ENCODE data around the gene DOCK2.

The DOCK2 gene

DNA sequence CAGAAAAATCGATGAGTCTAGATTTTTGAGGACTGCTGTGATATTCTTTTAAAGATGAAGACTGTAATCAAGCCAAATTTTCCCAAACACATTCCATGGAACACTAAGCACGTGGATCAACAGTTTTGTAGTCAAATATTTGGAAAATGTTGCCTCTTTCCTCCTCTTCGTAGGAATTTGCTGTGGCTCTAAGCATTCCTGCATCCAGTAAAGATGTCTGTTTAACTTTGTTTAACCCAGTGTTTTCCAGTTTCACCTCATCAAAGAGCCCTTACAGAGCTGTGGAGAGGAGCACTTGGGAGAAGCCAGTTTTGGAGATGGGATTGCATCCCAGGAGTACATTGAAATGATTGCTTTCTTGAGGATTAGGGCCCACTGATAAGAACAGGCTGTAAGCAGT lies 284.3 kb downstream of the DOCK2 start:
- Histone ChIP-seq H3K27me3 (ENCODE audit: control insufficient read depth, insufficient read depth, low read length) (peaks cover 2% of the 10 kb centered on the region), H3K9ac (ENCODE audit: low read length) (no peak overlapping the region), H3K4me1 (ENCODE audit: control insufficient read depth, insufficient read depth, low read length) (no peaks in the 10 kb centered on the region), H3K36me3 (ENCODE audit: control insufficient read depth, insufficient read depth, low read length) (no peaks in the 10 kb centered on the region), H3K4me3 (ENCODE audit: low read length) (no peak overlapping the region), H3K27ac (ENCODE audit: low read depth, low read length) (no peak overlapping the region)

DNA sequence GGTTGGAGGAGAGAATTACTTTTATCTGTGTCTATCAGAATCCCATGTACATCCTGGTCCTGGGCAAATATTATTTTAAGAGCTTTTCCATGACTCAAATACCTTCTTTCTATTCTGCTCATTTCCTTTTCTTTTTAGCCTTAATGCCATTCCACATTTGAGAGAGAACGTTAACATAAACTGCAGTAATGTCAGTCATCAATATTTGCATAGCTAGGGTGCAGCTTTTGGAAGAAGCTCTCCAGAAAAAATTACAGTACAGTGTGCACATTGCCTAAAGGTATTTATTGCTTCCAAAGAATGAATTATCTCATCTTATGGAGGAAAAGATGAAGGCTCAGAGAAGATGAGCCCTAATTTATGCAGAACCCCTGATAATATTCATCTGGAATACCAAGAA lies 284.9 kb downstream of the DOCK2 start:
- no peaks in the 10 kb centered on the region for H3K4me1 ChIP-seq (ENCODE audit: control insufficient read depth, insufficient read depth, low read length)
- H3K36me3 ChIP-seq (ENCODE audit: control insufficient read depth, insufficient read depth, low read length), result no peaks in the 10 kb centered on the region
- H3K4me3 ChIP-seq (ENCODE audit: low read length), result no peak overlapping the region
- H3K27ac ChIP-seq (ENCODE audit: low read depth, low read length), result no peak overlapping the region
- peaks cover 2% of the 10 kb centered on the region for H3K27me3 ChIP-seq (ENCODE audit: control insufficient read depth, insufficient read depth, low read length)
- no peak overlapping the region for H3K9ac ChIP-seq (ENCODE audit: low read length)

DNA sequence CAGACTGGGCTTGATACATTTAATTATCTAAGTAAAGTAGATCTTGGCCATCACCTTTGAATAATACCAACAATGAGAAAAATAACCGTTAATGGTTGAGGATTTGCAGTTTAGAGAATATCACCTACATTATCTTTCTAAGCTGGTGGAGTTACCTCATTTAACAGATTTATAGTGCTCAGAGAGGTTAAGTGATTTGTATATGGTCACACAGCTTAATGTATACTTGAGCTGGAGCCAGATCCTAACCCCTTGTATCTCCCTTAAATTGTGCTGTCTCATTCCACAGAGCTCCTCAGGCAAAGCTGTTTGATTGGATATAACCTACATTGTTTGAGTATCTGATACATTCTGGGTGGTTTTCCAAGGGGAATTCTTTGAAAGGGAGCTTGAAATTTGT lies 285.4 kb downstream of the DOCK2 start:
- Histone ChIP-seq H3K27me3 (ENCODE audit: control insufficient read depth, insufficient read depth, low read length) (peaks cover 2% of the 10 kb centered on the region), H3K9ac (ENCODE audit: low read length) (no peak overlapping the region), H3K27ac (ENCODE audit: low read depth, low read length) (no peak overlapping the region), H3K4me1 (ENCODE audit: control insufficient read depth, insufficient read depth, low read length) (no peaks in the 10 kb centered on the region), H3K36me3 (ENCODE audit: control insufficient read depth, insufficient read depth, low read length) (no peaks in the 10 kb centered on the region), H3K4me3 (ENCODE audit: low read length) (no peak overlapping the region)

DNA sequence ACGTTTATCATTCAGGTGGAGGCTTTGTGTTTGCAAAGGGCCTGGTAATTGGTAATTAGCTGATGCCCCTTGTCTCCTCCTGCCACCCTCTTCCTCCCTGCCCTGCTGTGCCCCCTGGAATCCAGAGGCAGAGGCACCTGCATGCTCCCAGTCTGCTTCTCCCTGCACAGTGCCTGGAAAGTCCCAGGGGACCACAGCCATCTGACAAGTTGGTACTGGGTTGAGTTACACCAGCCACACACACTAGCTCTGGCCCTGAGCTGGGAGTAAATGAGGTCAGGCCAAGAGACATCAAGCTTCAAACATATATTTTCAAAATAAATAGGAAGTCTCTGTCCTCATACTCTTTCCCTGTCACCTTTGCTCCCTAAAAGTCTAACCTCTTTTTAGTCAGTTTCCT lies 286.9 kb downstream of the DOCK2 start:
- Histone ChIP-seq H3K27me3 (ENCODE audit: control insufficient read depth, insufficient read depth, low read length) (peaks cover 2% of the 10 kb centered on the region), H3K27ac (ENCODE audit: low read depth, low read length) (no peak overlapping the region), H3K9ac (ENCODE audit: low read length) (no peak overlapping the region), H3K4me1 (ENCODE audit: control insufficient read depth, insufficient read depth, low read length) (no peaks in the 10 kb centered on the region), H3K4me3 (ENCODE audit: low read length) (no peak overlapping the region), H3K36me3 (ENCODE audit: control insufficient read depth, insufficient read depth, low read length) (no peaks in the 10 kb centered on the region)

DNA sequence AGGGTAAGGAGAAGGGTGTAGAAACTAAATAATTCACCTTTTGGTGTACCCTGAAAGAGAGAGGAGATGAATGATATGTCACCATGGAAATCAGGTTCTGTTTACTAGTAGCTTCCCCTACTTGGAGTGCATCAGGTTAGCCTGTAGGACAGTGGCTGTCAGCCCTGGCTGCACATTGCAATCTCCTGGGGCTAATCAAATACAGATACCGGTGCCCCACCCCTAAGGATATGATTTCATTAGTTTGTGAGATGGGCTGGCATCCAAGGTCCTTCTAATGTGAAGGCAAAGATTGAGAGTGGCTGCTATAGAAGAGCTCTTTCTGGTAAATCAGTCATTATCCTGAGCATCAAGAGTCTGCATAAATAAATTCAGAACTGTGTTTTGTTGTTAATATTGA lies 296.1 kb downstream of the DOCK2 start:
- no peaks in the 10 kb centered on the region for H3K27me3 ChIP-seq (ENCODE audit: control insufficient read depth, insufficient read depth, low read length)
- H3K9ac ChIP-seq (ENCODE audit: low read length), result no peak overlapping the region
- H3K36me3 ChIP-seq (ENCODE audit: control insufficient read depth, insufficient read depth, low read length), result no peaks in the 10 kb centered on the region
- no peak overlapping the region for H3K27ac ChIP-seq (ENCODE audit: low read depth, low read length)
- H3K4me1 ChIP-seq (ENCODE audit: control insufficient read depth, insufficient read depth, low read length), result no peaks in the 10 kb centered on the region
- no peak overlapping the region for H3K4me3 ChIP-seq (ENCODE audit: low read length)

DNA sequence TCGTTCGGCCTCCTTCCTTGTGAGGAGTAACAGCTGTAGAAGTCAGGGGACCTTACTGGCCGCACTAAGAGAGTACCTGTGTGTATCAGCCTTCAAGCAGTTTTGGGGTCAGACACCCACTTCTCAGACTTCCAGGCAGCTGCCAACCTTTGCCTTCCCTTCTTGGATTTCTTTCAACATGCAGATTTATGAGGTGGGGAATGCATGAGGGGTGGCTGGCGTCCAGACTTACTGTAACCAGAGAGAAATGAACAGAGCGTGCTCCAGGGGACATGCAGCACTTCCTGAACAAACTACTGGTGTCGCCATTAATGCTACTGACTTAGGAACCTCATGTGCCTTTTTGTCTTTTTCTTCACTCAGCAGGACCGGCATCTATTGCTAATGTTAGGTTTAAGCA lies 296.5 kb downstream of the DOCK2 start:
- Histone ChIP-seq H3K9ac (ENCODE audit: low read length) (no peak overlapping the region), H3K4me3 (ENCODE audit: low read length) (no peak overlapping the region), H3K4me1 (ENCODE audit: control insufficient read depth, insufficient read depth, low read length) (no peaks in the 10 kb centered on the region), H3K36me3 (ENCODE audit: control insufficient read depth, insufficient read depth, low read length) (no peaks in the 10 kb centered on the region), H3K27me3 (ENCODE audit: control insufficient read depth, insufficient read depth, low read length) (no peaks in the 10 kb centered on the region), H3K27ac (ENCODE audit: low read depth, low read length) (no peak overlapping the region)

DNA sequence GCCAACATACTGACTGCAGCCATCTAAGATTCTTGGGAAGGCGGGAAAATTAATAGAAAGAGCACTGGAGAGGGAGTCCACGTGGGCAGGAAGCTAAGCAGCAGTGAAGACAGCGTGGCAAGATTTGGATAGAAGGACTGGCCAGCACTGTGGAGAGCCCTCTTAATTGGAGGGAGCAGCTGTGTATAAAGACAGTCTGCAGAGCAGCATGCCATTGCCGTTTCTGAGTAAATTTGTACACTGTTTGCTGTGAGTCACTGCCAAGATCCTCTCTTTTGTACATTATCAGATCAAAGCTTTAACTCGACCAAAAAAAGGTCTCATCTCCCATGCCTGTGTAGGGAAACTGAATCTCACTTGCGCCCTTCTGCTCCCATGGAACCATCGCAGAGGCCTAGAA lies 297.9 kb downstream of the DOCK2 start:
- Histone ChIP-seq H3K4me1 (ENCODE audit: control insufficient read depth, insufficient read depth, low read length) (no peaks in the 10 kb centered on the region), H3K36me3 (ENCODE audit: control insufficient read depth, insufficient read depth, low read length) (no peaks in the 10 kb centered on the region), H3K9ac (ENCODE audit: low read length) (no peak overlapping the region), H3K4me3 (ENCODE audit: low read length) (no peak overlapping the region), H3K27me3 (ENCODE audit: control insufficient read depth, insufficient read depth, low read length) (no peaks in the 10 kb centered on the region), H3K27ac (ENCODE audit: low read depth, low read length) (no peak overlapping the region)

DNA sequence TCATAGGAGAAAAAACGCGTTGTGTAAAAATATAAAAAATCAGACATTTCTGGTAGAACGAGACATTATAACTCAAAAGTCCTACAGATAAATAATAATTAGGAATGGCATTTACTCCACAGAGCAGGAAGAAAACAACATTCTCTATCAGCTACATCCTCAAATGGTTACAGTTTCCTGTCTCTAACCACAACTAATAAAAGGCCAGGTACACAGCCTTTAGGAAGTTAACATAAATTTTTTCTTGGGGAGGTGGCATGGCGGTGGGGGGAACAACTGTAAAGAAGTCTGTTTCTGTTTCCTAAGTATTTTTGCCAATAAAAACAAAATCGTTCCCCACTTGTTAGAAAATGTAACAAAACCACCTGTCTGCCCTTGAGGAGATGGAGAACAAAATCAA lies 298.7 kb downstream of the DOCK2 start:
- H3K27ac ChIP-seq (ENCODE audit: low read depth, low read length), result no peak overlapping the region
- no peaks in the 10 kb centered on the region for H3K4me1 ChIP-seq (ENCODE audit: control insufficient read depth, insufficient read depth, low read length)
- H3K4me3 ChIP-seq (ENCODE audit: low read length), result no peak overlapping the region
- no peak overlapping the region for H3K9ac ChIP-seq (ENCODE audit: low read length)
- H3K27me3 ChIP-seq (ENCODE audit: control insufficient read depth, insufficient read depth, low read length), result no peaks in the 10 kb centered on the region
- H3K36me3 ChIP-seq (ENCODE audit: control insufficient read depth, insufficient read depth, low read length), result no peaks in the 10 kb centered on the region

DNA sequence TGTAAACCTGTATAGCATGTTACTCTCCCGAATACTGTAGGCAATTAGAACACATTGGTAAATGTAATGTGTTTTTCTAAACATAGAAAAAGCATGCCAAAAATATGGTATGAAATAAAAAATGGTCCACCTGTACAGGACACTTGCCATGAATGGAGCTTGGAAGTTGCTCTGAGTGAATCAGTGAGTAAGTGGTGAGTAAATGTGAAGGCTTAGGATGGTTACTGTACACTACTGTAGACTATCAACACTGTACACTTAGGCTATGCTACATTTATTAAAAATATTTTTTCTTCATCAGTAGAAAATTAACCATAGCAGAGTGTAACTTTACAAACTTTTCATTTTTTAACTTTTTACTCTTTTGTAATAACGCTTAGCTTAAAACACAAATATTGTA lies 301.4 kb downstream of the DOCK2 start:
- no peaks in the 10 kb centered on the region for H3K36me3 ChIP-seq (ENCODE audit: control insufficient read depth, insufficient read depth, low read length)
- no peak overlapping the region for H3K27ac ChIP-seq (ENCODE audit: low read depth, low read length)
- H3K4me3 ChIP-seq (ENCODE audit: low read length), result no peak overlapping the region
- no peaks in the 10 kb centered on the region for H3K4me1 ChIP-seq (ENCODE audit: control insufficient read depth, insufficient read depth, low read length)
- no peaks in the 10 kb centered on the region for H3K27me3 ChIP-seq (ENCODE audit: control insufficient read depth, insufficient read depth, low read length)
- H3K9ac ChIP-seq (ENCODE audit: low read length), result no peak overlapping the region

DNA sequence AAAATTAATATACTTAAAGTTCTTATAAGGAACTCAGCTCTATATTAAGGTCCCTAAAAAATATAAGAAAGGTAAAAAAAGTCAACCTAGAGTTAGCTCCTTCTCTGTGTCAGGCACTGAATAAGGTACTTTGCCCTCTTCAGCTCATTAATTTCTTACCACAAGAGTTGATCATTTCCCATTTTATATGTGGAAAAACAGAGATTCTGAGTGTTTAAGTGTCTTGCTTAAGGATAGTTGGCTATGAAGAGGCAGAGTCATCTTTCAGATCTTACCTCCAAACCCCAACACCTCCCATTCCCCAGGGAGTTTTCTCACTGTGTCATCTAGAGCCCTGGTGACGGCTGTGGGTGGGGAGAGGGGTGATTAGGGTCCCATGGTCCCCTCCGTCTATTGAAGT lies 302.7 kb downstream of the DOCK2 start:
- no peaks in the 10 kb centered on the region for H3K4me1 ChIP-seq (ENCODE audit: control insufficient read depth, insufficient read depth, low read length)
- H3K9ac ChIP-seq (ENCODE audit: low read length), result no peak overlapping the region
- H3K27me3 ChIP-seq (ENCODE audit: control insufficient read depth, insufficient read depth, low read length), result no peaks in the 10 kb centered on the region
- H3K36me3 ChIP-seq (ENCODE audit: control insufficient read depth, insufficient read depth, low read length), result no peaks in the 10 kb centered on the region
- no peak overlapping the region for H3K4me3 ChIP-seq (ENCODE audit: low read length)
- H3K27ac ChIP-seq (ENCODE audit: low read depth, low read length), result no peak overlapping the region

DNA sequence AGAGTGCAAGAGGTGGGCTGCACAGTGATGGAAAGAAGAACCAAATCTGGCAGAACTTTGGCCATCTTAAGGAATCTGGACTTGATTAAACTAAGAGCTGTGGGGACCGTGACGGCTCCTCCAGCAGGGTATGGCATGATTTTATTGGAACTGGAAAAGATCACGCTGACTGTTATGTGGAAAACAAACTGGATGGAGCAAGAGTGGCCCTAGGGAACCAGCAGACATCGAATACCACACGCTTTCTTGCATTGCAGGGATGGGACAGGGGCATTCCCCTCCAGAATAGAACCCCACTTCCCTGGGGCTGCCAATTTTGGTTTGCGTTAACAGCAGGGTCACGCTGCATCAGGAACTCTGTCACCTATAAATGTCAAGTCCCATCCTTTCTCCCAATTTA lies 304.5 kb downstream of the DOCK2 start:
- Histone ChIP-seq H3K27ac (ENCODE audit: low read depth, low read length) (no peak overlapping the region), H3K4me3 (ENCODE audit: low read length) (no peak overlapping the region), H3K4me1 (ENCODE audit: control insufficient read depth, insufficient read depth, low read length) (no peaks in the 10 kb centered on the region), H3K27me3 (ENCODE audit: control insufficient read depth, insufficient read depth, low read length) (no peaks in the 10 kb centered on the region), H3K9ac (ENCODE audit: low read length) (no peak overlapping the region), H3K36me3 (ENCODE audit: control insufficient read depth, insufficient read depth, low read length) (no peaks in the 10 kb centered on the region)

DNA sequence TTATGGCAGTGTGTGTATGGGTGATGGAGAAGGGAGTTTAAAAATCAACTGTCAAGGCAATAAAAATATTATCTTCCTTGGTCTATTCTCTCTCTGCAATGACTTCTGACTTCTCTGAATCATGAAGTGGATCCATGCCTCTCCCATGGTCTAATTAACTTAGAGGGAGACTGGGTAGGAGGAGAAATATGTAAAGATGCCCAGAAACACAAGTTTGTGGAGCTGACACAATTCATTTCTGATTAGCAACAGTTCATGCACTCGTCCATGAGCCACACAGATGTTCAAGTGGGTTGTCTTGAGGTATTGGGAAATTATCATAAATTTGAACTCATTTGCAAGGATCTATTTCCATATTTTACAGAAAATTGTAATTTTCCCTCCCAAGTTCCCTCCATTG lies 305.1 kb downstream of the DOCK2 start:
- H3K27ac ChIP-seq (ENCODE audit: low read depth, low read length), result no peak overlapping the region
- H3K27me3 ChIP-seq (ENCODE audit: control insufficient read depth, insufficient read depth, low read length), result no peaks in the 10 kb centered on the region
- no peaks in the 10 kb centered on the region for H3K4me1 ChIP-seq (ENCODE audit: control insufficient read depth, insufficient read depth, low read length)
- no peaks in the 10 kb centered on the region for H3K36me3 ChIP-seq (ENCODE audit: control insufficient read depth, insufficient read depth, low read length)
- no peak overlapping the region for H3K4me3 ChIP-seq (ENCODE audit: low read length)
- no peak overlapping the region for H3K9ac ChIP-seq (ENCODE audit: low read length)

DNA sequence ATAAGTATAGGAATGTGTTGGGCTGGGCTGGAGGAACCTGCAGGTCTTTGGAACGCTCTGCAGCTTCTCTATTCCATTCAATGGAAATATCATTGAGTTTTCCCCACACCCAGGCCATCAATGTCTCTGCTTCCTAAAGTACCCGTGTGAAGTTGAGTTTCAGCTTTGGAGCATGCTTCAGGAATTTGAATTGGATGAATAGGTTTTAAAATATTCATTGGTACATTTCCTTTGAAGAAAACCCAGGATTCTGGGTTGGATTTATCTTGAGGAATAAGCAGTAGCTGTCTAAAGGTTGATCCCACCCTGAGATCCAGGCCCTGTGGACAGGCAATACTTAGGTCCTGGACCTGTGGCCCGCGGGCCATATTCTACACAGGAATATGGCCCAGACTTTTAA lies 306.0 kb downstream of the DOCK2 start:
- Histone ChIP-seq H3K27ac (ENCODE audit: low read depth, low read length) (no peak overlapping the region), H3K4me1 (ENCODE audit: control insufficient read depth, insufficient read depth, low read length) (no peaks in the 10 kb centered on the region), H3K36me3 (ENCODE audit: control insufficient read depth, insufficient read depth, low read length) (no peaks in the 10 kb centered on the region), H3K4me3 (ENCODE audit: low read length) (no peak overlapping the region), H3K9ac (ENCODE audit: low read length) (no peak overlapping the region), H3K27me3 (ENCODE audit: control insufficient read depth, insufficient read depth, low read length) (no peaks in the 10 kb centered on the region)

DNA sequence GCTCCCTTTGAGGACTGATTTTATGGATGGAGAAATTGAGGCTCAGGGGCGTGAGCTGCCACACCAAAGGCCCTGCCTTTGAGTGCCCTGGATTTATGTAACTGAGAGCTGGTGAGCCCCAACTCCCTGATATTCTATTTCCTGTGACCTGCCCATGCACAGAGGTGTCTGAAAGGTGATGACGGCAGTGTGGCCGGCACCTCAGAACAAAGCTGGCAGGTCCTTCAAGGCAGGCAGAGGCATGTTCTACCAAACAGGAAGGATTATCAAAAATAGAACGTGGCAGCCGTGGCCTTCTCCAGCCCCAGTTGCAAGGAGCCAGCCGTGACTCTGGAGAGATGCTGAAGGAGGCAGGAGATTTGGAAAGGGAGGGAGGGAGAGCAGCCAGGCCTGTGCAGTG lies 307.0 kb downstream of the DOCK2 start:
- Histone ChIP-seq H3K27me3 (ENCODE audit: control insufficient read depth, insufficient read depth, low read length) (no peaks in the 10 kb centered on the region), H3K9ac (ENCODE audit: low read length) (no peak overlapping the region), H3K27ac (ENCODE audit: low read depth, low read length) (no peak overlapping the region), H3K4me1 (ENCODE audit: control insufficient read depth, insufficient read depth, low read length) (no peaks in the 10 kb centered on the region), H3K4me3 (ENCODE audit: low read length) (no peak overlapping the region), H3K36me3 (ENCODE audit: control insufficient read depth, insufficient read depth, low read length) (no peaks in the 10 kb centered on the region)

Measured in rectal smooth muscle tissue (tissue), 1 donor.